Psoas muscle (tissue), 8 donors: ENCODE data around the gene TPRN. TPM values are rescaled to one million over a fixed set of nuclear protein-coding genes. Genes with fewer than 3 reads are reported as not detected.
A peak's percentile ranks its signal among the peaks of the same experiment; 100 is the strongest.

Experiments
- ATAC-seq, 4 donors: fragments of 200-7000 bp; cut with Tn5 transposase; one replicate each; pipeline ENCODE4 v1.9.1; 2020; ENCODE audit warnings: moderate library complexity in 3 of 4, mild to moderate bottlenecking in 2 of 4
- DNase-seq, 2 donors: peaks; one replicate each; pipeline ENCODE4 v3.0.0-alpha.2; 2020
- H3K27ac ChIP-seq: fragments of 200-600 bp; one replicate; pipeline ENCODE4 v1.8.0; 2022
- H3K27me3 ChIP-seq, 3 donors: fragments of 200-600 bp in 1 of 3; one replicate each; pipeline versions ENCODE4 v1.6.1 to v1.8.0; 2013 to 2022; ENCODE audit warnings: low read length in 2 of 3, mild to moderate bottlenecking in 2 of 3, moderate library complexity in 1 of 3; ENCODE audit not compliant: insufficient read depth in 3 of 3
- H3K36me3 ChIP-seq, 2 donors: fragments of 200-600 bp in 1 of 2; one replicate each; pipeline versions ENCODE4 v1.6.1 to v1.8.0; 2013 to 2022; ENCODE audit warnings: low read depth in 1 of 2, mild to moderate bottlenecking in 1 of 2, moderate library complexity in 1 of 2; ENCODE audit not compliant: insufficient read depth in 1 of 2
- H3K4me1 ChIP-seq: fragments of 200-600 bp; one replicate; pipeline ENCODE4 v1.8.0; 2022
- H3K4me3 ChIP-seq: fragments of 200-600 bp; one replicate; pipeline ENCODE4 v1.8.0; 2022; ENCODE audit warnings: mild to moderate bottlenecking
- H3K9me3 ChIP-seq: fragments of 200-600 bp; one replicate; pipeline ENCODE4 v1.8.0; 2022
- CTCF ChIP-seq: fragments of 200-600 bp; IDR thresholded peaks from one replicate; pipeline ENCODE4 v1.8.0; 2022; ENCODE audit warnings: antibody characterized with exemption
- WGBS, 3 donors: extraction: QIAGEN DNeasy Blood & Tissue Kit; methylation state at CpG; one replicate each; pipeline versions ENCODE4 v1.1.6 to v1.1.7; 2013; 5-methylcytosine and 5-hydroxymethylcytosine counted together
- intact Hi-C, 2 donors: fragments of 100-400 bp; cut with DNase I; formaldehyde crosslinking; loops; one replicate each; pipeline versions ENCODE4 v1.11.0 to v1.14.2; 2022
- polyA plus RNA-seq, 3 donors: library from polyadenylated mRNA; stranded (reverse); fragments of 200-250 nt; gene quantifications; one replicate each; pipeline ENCODE4 v1.2.3, GENCODE V29; 2013
- total RNA-seq, 4 donors: library from RNA; stranded (reverse); fragmentation: NEBNext Ultra II Directional in 2 of 4; extraction: Animal tissue kit (Norgen Biotek cat#: 25700) in 2 of 4; gene quantifications; one replicate each; pipeline versions ENCODE4 v1.2.1 to v1.2.4, GENCODE V29; 2021 to 2023
- donor health status: healthy with polysubstance abuse.
- donor health status: DM: no; HTN: no; CAD: no; lungs with moderate emphysema.
- donor health status: Bipolar disorder and iron deficiency.
- donor health status: healthy.
- donor health status: DM: yes; HTN: yes; CAD: no.
- donor health status: DM: no; HTN: no; CAD: no.
- donor health status: DM: no; HTN: no; CAD: no.
- donor health status: DM: yes; HTN: yes; CAD: no.

TPRN gene
- total and polyA plus RNA-seq, 7 donors, result 3.6 to 11.3 (median 8.6) TPM

- intact Hi-C loops, result no loop called here
- peaks cover 0 to 33% (median 10%) of the 10 kb centered on the region in 3 donors for H3K27me3 ChIP-seq
- H3K9me3 ChIP-seq, result no peaks in the 10 kb centered on the region
- TF ChIP-seq CTCF, result no peak
- no peak overlapping the region for H3K4me3 ChIP-seq
- H3K36me3 ChIP-seq, result no peaks in the 10 kb centered on the region
- DNase-seq (peak in 1 of 2 donors; percentile 42), ATAC-seq (peak in 1 of 4 donors; percentile 11)
- H3K27ac ChIP-seq, result no peak overlapping the region
- H3K4me1 ChIP-seq, result no peaks in the 10 kb centered on the region
- 40 to 61% (median 50%) methylated on average over 20 of the region's 20 CpGs for WGBS, 3 donors
Observed at GRCh38 chr9:137149942-137150616, 50.5 kb downstream of the TPRN start.

GRCh38 chr9:137149363-137149762 is 51.2 kb downstream of the TPRN start:
- WGBS, 3 donors, result 47 to 56% (median 49%) methylated on average over 5 of the region's 5 CpGs
- Histone ChIP-seq H3K4me3 (no peak overlapping the region), H3K4me1 (no peaks in the 10 kb centered on the region), H3K36me3 (no peaks in the 10 kb centered on the region), H3K27ac (no peak overlapping the region), H3K27me3 (peaks cover 0 to 29% (median 10%) of the 10 kb centered on the region in 3 donors), H3K9me3 (no peaks in the 10 kb centered on the region)
- DNase-seq, result peak in 1 of 2 donors; percentile 31
- no peak for TF ChIP-seq CTCF
- intact Hi-C loops, result no loop called here
- no peak for ATAC-seq

DNA sequence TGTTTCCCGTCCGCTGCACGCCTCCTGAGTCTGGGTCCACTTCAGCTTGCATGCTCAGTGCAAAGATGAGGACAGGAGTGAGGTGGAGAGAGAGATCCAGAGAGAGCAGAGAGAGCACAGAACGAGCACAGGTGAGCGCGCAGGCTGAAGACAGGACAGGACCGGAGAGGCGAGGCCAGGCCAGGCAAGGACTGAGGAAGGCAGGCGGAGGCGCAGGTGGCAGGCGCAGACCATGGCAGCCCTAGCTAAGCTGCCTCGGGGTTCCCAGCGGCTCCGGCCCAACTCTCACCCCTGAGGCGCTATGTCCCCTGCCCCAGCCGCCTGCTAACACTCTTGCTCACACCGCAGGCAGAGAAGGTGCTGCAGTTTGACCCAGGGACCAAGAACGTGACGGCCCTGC is 51.9 kb downstream of the TPRN start:
- no peaks in the 10 kb centered on the region for H3K4me1 ChIP-seq
- no peaks in the 10 kb centered on the region for H3K36me3 ChIP-seq
- peaks cover 0 to 36% (median 10%) of the 10 kb centered on the region in 3 donors for H3K27me3 ChIP-seq
- H3K4me3 ChIP-seq, result no peak overlapping the region
- no peak overlapping the region for H3K27ac ChIP-seq
- peak in 1 of 2 donors; percentile 24 for DNase-seq
- 79 to 87% (median 80%) methylated on average over 16 to 19 of the region's 19 CpGs for WGBS, 3 donors
- TF ChIP-seq CTCF, result no peak
- intact Hi-C loops, result no loop called here
- H3K9me3 ChIP-seq, result no peaks in the 10 kb centered on the region
- no peak for ATAC-seq

DNA sequence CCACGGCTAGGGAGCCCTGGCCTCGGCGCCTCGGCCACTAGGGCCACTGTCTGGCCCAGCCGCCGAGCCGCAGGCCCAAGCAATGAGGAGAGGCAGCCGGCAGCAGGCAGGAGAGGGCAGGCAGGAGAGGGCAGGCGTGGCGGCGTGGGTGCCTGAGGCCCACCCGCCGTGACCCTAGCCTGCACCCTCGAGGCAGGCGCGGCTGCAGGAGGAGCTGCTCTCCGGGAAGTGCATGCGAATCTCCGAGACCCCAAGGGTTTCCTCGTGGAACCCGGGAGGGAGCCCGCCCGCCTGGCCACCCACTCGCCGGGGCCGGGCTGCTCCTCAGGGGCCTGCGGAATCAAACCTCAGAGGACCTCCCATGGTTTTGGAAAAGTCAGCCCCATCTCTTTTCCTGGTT is 52.3 kb downstream of the TPRN start:
- Histone ChIP-seq H3K9me3 (no peaks in the 10 kb centered on the region), H3K36me3 (no peaks in the 10 kb centered on the region), H3K4me1 (no peaks in the 10 kb centered on the region), H3K27me3 (peaks cover 0 to 41% (median 14%) of the 10 kb centered on the region in 3 donors), H3K4me3 (no peak overlapping the region), H3K27ac (no peak overlapping the region)
- DNase-seq (peak in 1 of 2 donors; percentile 30), ATAC-seq (no peak)
- intact Hi-C loops, result no loop called here
- WGBS, 3 donors, result 66 to 71% (median 67%) methylated on average over 26 to 27 of the region's 27 CpGs
- no peak for TF ChIP-seq CTCF

- ATAC-seq, result no peak
- peak in 1 of 2 donors; percentile 34 for DNase-seq
- 24 to 32% (median 28%) methylated on average over 19 to 24 of the region's 24 CpGs for WGBS, 3 donors
- intact Hi-C loops, result no loop called here
- Histone ChIP-seq H3K27ac (no peak overlapping the region), H3K4me3 (no peak overlapping the region), H3K9me3 (no peaks in the 10 kb centered on the region), H3K36me3 (no peaks in the 10 kb centered on the region), H3K27me3 (peaks cover 0 to 45% (median 16%) of the 10 kb centered on the region in 3 donors), H3K4me1 (no peaks in the 10 kb centered on the region)
- TF ChIP-seq CTCF, result no peak
Observed at GRCh38 chr9:137147793-137148160, 52.8 kb downstream of the TPRN start.
